HCT116 (cell line): ENCODE results near the gene NEK9.

Experiments used
- CEBPB ChIP-seq: IDR thresholded peaks from 2 replicates; pipeline ENCODE4 v1.6.1; 2012; ENCODE audit warnings: low read depth
- EZH2phosphoT487 ChIP-seq: fragments of 200-600 bp; IDR thresholded peaks from 2 replicates; pipeline ENCODE4 v1.6.1; 2018; ENCODE audit warnings: antibody characterized with exemption, borderline replicate concordance
- POLR2AphosphoS5 ChIP-seq: IDR thresholded peaks from 2 replicates; pipeline ENCODE4 v1.6.1; 2011; ENCODE audit warnings: mild to moderate bottlenecking, low read depth, low read length, moderate library complexity
- YY1 ChIP-seq: IDR thresholded peaks from 2 replicates; pipeline ENCODE4 v1.6.1; 2011; ENCODE audit warnings: low read length, low read depth, moderate library complexity, mild to moderate bottlenecking; ENCODE audit not compliant: insufficient replicate concordance; ENCODE audit errors: extremely low read depth
- ZFX ChIP-seq: fragments of 450-650 bp; IDR thresholded peaks from 2 replicates; pipeline ENCODE4 v1.6.1; 2017
- TF ChIP-seq, protein P1 (sequence below), 3 experiments: fragments of 200-600 bp in 1 of 3; sonication (generic) in 1 of 3; IDR thresholded peaks in 2 of 3; conservative IDR thresholded peaks in 1 of 3; 2 replicates each; pipeline ENCODE4 v1.5.1; 2012 to 2017; ENCODE audit warnings: low read depth in 2 of 3, low read length in 2 of 3, antibody characterized with exemption in 1 of 3, borderline replicate concordance in 1 of 3, control low read depth in 1 of 3, mild to moderate bottlenecking in 1 of 3, mixed read lengths in 1 of 3, mixed run types in 1 of 3, moderate library complexity in 1 of 3; ENCODE audit not compliant: insufficient read depth in 1 of 3

DNA sequence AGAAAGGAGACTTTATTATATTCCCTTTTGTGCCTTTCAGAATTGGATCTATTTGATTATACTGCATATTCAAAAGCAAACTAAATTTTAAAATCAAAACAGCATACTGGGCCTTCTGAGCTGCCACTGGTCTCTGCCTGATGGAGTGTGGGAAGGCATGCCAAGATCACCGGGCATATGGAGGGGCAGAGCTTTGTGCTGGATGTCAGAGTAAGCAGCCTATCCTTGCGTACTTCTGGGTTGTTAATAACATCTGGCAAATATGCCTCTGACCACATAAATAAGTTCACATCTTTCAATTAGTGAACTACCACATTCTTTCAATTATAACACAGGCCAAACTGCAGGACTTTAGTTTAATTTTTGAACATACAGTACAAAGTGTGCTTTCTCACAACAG lies 93.9 kb downstream of the NEK9 start:
- TF ChIP-seq, protein P1, sequence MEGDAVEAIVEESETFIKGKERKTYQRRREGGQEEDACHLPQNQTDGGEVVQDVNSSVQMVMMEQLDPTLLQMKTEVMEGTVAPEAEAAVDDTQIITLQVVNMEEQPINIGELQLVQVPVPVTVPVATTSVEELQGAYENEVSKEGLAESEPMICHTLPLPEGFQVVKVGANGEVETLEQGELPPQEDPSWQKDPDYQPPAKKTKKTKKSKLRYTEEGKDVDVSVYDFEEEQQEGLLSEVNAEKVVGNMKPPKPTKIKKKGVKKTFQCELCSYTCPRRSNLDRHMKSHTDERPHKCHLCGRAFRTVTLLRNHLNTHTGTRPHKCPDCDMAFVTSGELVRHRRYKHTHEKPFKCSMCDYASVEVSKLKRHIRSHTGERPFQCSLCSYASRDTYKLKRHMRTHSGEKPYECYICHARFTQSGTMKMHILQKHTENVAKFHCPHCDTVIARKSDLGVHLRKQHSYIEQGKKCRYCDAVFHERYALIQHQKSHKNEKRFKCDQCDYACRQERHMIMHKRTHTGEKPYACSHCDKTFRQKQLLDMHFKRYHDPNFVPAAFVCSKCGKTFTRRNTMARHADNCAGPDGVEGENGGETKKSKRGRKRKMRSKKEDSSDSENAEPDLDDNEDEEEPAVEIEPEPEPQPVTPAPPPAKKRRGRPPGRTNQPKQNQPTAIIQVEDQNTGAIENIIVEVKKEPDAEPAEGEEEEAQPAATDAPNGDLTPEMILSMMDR (IDR thresholded peaks at IDR 0.05 in 2 of 3, conservative IDR thresholded peaks at IDR 0.05 in 1 of 3; ENCODE audit: borderline replicate concordance in 1 of 3, insufficient read depth in 1 of 3, low read depth in 2 of 3, low read length in 2 of 3), result no peak
- TF ChIP-seq CEBPB (no peak), POLR2AphosphoS5 (no peak), ZFX (no peak), EZH2phosphoT487 (no peak), YY1 (no peak)
